Vagina (tissue), 2 donors: Measurements from ENCODE around the gene AATK.

Experiments used
- CTCF ChIP-seq, 3 experiments: fragments of 450-650 bp in 2 of 3; fragments of 200-600 bp in 1 of 3; sonication (generic) in 1 of 3; IDR thresholded peaks; one replicate each; pipeline ENCODE4 v1.5.1; 2017 to 2019; ENCODE audit warnings: antibody characterized with exemption in 3 of 3, mild to moderate bottlenecking in 2 of 3, moderate library complexity in 2 of 3
- POLR2A ChIP-seq, 2 donors: fragments of 450-650 bp; IDR thresholded peaks; one replicate each; pipeline ENCODE4 v1.6.1; 2017; ENCODE audit warnings: antibody characterized with exemption in 2 of 2, mild to moderate bottlenecking in 2 of 2, moderate library complexity in 2 of 2
- POLR2AphosphoS5 ChIP-seq, 2 donors: sonication (generic); formaldehyde crosslinking; IDR thresholded peaks; one replicate each; pipeline ENCODE4 v1.9.0; 2017; ENCODE audit warnings: antibody characterized with exemption in 2 of 2, mild to moderate bottlenecking in 2 of 2, low read depth in 1 of 2; ENCODE audit not compliant: insufficient read depth in 1 of 2

- no peak for TF ChIP-seq POLR2A (IDR thresholded peaks at IDR 0.05)
- no peak for TF ChIP-seq CTCF (IDR thresholded peaks at IDR 0.05)
- TF ChIP-seq POLR2AphosphoS5 (IDR thresholded peaks at IDR 0.05; ENCODE audit: insufficient read depth in 1 of 2, low read depth in 1 of 2): no peak
Measured at GRCh38 chr17:81163051-81163695, 2.8 kb downstream of the AATK start.
